ENCODE measurements around the gene EHD3.

The EHD3 gene

GRCh38 chr2:31296641-31297287 is 62.8 kb downstream of the EHD3 start:
- DNase-seq: no peak

- no peak for DNase-seq
Observed at GRCh38 chr2:31297751-31298150, 63.8 kb downstream of the EHD3 start.

- DNase-seq: no peak
Observed at GRCh38 chr2:31299547-31299946, 65.6 kb downstream of the EHD3 start.

- DNase-seq: no peak
Observed at GRCh38 chr2:31300309-31300708, 66.4 kb downstream of the EHD3 start.

GRCh38 chr2:31302940-31303563 is 69.1 kb downstream of the EHD3 start:
- DNase-seq: no peak

GRCh38 chr2:31304816-31305215 is 70.9 kb downstream of the EHD3 start:
- DNase-seq: no peak

- no peak for DNase-seq
Observed at GRCh38 chr2:31312898-31313297, 78.9 kb downstream of the EHD3 start.

- no peak for DNase-seq
Observed at GRCh38 chr2:31314761-31315160, 80.8 kb downstream of the EHD3 start.

- no peak for DNase-seq
Observed at GRCh38 chr2:31317396-31317795, 83.4 kb downstream of the EHD3 start.

- no peak for DNase-seq
Observed at GRCh38 chr2:31318361-31319336, 84.7 kb downstream of the EHD3 start.
